IMR-90 (cell line): ENCODE results near the gene ZNF692. TPM values are rescaled to one million over a fixed set of nuclear protein-coding genes. Genes with fewer than 3 reads are reported as not detected.
A peak's percentile ranks its signal among the peaks of the same experiment; 100 is the strongest.

Experiments used
- ATAC-seq: fragments of 200-7000 bp; cut with Tn5 transposase; 2 replicates; pipeline ENCODE4 v1.9.1; 2020; ENCODE audit warnings: low read depth, mild to moderate bottlenecking, moderate library complexity
- Bru-seq: library from RNA; stranded (reverse); fragments of 400-500 nt; gene quantifications from one replicate; lab custom pipeline; 2021; lab: Mats Ljungman, UMichigan
- BruChase-seq, 2 experiments: library from RNA; stranded (reverse); fragments of 400-500 nt; gene quantifications; one replicate each; lab custom pipeline; 2021; lab: Mats Ljungman, UMichigan
- BruUV-seq: library from RNA; stranded (reverse); fragments of 400-500 nt; replicated peaks from 2 replicates; lab custom pipeline; 2021; lab: Mats Ljungman, UMichigan
- CTCF ChIA-PET: fragments of 300-600 bp; formaldehyde crosslinking; extraction: SDS; loops from one replicate; lab custom pipeline; 2021; ENCODE audit warnings: antibody characterized with exemption; lab: Yijun Ruan, JAX
- POLR2A ChIA-PET: fragments of 300-600 bp; sonication (Branson Sonifier 250); formaldehyde crosslinking; loops from one replicate; lab custom pipeline; 2022; ENCODE audit warnings: antibody characterized with exemption; ENCODE audit not compliant: unreplicated experiment; lab: Charles Lee
- DNase-seq: peaks from one replicate; pipeline ENCODE4 v3.0.0; 2013
- H2AFZ ChIP-seq: replicated peaks from 2 replicates; pipeline ENCODE3; 2013; ENCODE audit warnings: low read length, mild to moderate bottlenecking; ENCODE audit not compliant: poor library complexity
- H2AK5ac ChIP-seq: 2 replicates; pipeline ENCODE4 v1.6.1; 2013; ENCODE audit warnings: low read depth, low read length, inconsistent platforms
- H2AK9ac ChIP-seq: replicated peaks from 2 replicates; pipeline ENCODE3; 2013; ENCODE audit warnings: mild to moderate bottlenecking, low read depth, low read length, moderate library complexity; ENCODE audit not compliant: poor library complexity
- H2BK120ac ChIP-seq: 2 replicates; pipeline ENCODE4 v1.6.1; 2013; ENCODE audit warnings: low read depth, low read length, inconsistent platforms
- H2BK15ac ChIP-seq: 3 replicates; pipeline ENCODE4 v1.6.1; 2013; ENCODE audit warnings: low read depth, low read length, inconsistent platforms
- H2BK20ac ChIP-seq: 2 replicates; pipeline ENCODE4 v1.6.1; 2013; ENCODE audit warnings: low read depth, mild to moderate bottlenecking, inconsistent platforms, low read length, moderate library complexity
- H2BK5ac ChIP-seq: 2 replicates; pipeline ENCODE4 v1.6.1; 2013; ENCODE audit warnings: mild to moderate bottlenecking, low read depth, low read length, inconsistent platforms; ENCODE audit not compliant: poor library complexity, severe bottlenecking
- H3K14ac ChIP-seq: replicated peaks from 2 replicates; pipeline ENCODE4 v1.6.1; 2013; ENCODE audit warnings: low read depth, low read length, inconsistent platforms
- H3K18ac ChIP-seq: 2 replicates; pipeline ENCODE4 v1.6.1; 2013; ENCODE audit warnings: low read depth, low read length, control low read depth
- H3K23ac ChIP-seq: 2 replicates; pipeline ENCODE4 v1.6.1; 2013; ENCODE audit warnings: low read depth, low read length, inconsistent platforms
- H3K27ac ChIP-seq: 2 replicates; pipeline ENCODE4 v1.5.1; 2013; ENCODE audit warnings: mild to moderate bottlenecking, control low read depth, low read length; ENCODE audit not compliant: insufficient read depth
- H3K27me3 ChIP-seq: 2 replicates; pipeline ENCODE4 v1.6.1; 2013; ENCODE audit warnings: low read length; ENCODE audit not compliant: control insufficient read depth, insufficient read depth
- H3K36me3 ChIP-seq: 2 replicates; pipeline ENCODE4 v1.6.1; 2013; ENCODE audit warnings: low read length, mixed read lengths; ENCODE audit not compliant: control insufficient read depth, insufficient read depth
- H3K4ac ChIP-seq: 2 replicates; pipeline ENCODE4 v1.6.1; 2013; ENCODE audit warnings: low read depth, low read length, inconsistent platforms
- H3K4me1 ChIP-seq: 2 replicates; pipeline ENCODE4 v1.6.1; 2013; ENCODE audit warnings: low read length, mixed read lengths; ENCODE audit not compliant: control insufficient read depth, insufficient read depth
- H3K4me2 ChIP-seq: 2 replicates; pipeline ENCODE4 v1.6.1; 2013; ENCODE audit warnings: low read depth, mild to moderate bottlenecking, control low read depth, low read length, moderate library complexity
- H3K4me3 ChIP-seq: 2 replicates; pipeline ENCODE4 v1.5.1; 2013; ENCODE audit warnings: low read depth, mild to moderate bottlenecking, control low read depth, low read length, moderate library complexity; ENCODE audit not compliant: insufficient read depth
- H3K56ac ChIP-seq: 2 replicates; pipeline ENCODE4 v1.6.1; 2013; ENCODE audit warnings: low read length, inconsistent platforms; ENCODE audit not compliant: insufficient read depth; ENCODE audit errors: extremely low read depth
- H3K79me1 ChIP-seq, 2 experiments: 2 replicates each; pipeline ENCODE4 v1.6.1; 2013; ENCODE audit warnings: low read length in 2 of 2, inconsistent platforms in 1 of 2, low read depth in 1 of 2
- H3K9ac ChIP-seq: 2 replicates; pipeline ENCODE4 v1.6.1; 2013; ENCODE audit warnings: low read depth, low read length, control low read depth
- H3K9me1 ChIP-seq: 2 replicates; pipeline ENCODE4 v1.6.1; 2013; ENCODE audit warnings: low read length, inconsistent platforms; ENCODE audit not compliant: insufficient read depth
- H3K9me3 ChIP-seq: 2 replicates; pipeline ENCODE4 v1.6.1; 2013; ENCODE audit warnings: low read length; ENCODE audit not compliant: control insufficient read depth, insufficient read depth
- H4K20me1 ChIP-seq: 2 replicates; pipeline ENCODE4 v1.6.1; 2013; ENCODE audit warnings: low read length, inconsistent platforms; ENCODE audit not compliant: insufficient read depth
- H4K5ac ChIP-seq: 2 replicates; pipeline ENCODE4 v1.6.1; 2013; ENCODE audit warnings: mild to moderate bottlenecking, low read depth, low read length, control low read depth
- H4K8ac ChIP-seq, 2 experiments: 2 replicates each; pipeline ENCODE4 v1.6.1; 2013; ENCODE audit warnings: low read depth in 2 of 2, low read length in 2 of 2, control low read depth in 1 of 2, inconsistent platforms in 1 of 2
- H4K91ac ChIP-seq: 2 replicates; pipeline ENCODE4 v1.6.1; 2013; ENCODE audit warnings: low read depth, low read length, inconsistent platforms; ENCODE audit not compliant: insufficient read depth
- BHLHE40 ChIP-seq: fragments of 150-350 bp; IDR thresholded peaks from 2 replicates; pipeline ENCODE4 v1.6.1; 2016; ENCODE audit warnings: mild to moderate bottlenecking, low read depth, low read length
- MAFK ChIP-seq: IDR thresholded peaks from 2 replicates; pipeline ENCODE4 v1.6.1; 2012; ENCODE audit warnings: low read depth, low read length, improper control_type of control experiment
- MAZ ChIP-seq: IDR thresholded peaks from 2 replicates; pipeline ENCODE4 v1.6.1; 2012; ENCODE audit warnings: low read depth, mild to moderate bottlenecking, low read length, improper control_type of control experiment, moderate library complexity, borderline replicate concordance
- MXI1 ChIP-seq: IDR thresholded peaks from 2 replicates; pipeline ENCODE4 v1.6.1; 2012; ENCODE audit warnings: low read depth, mild to moderate bottlenecking, low read length, moderate library complexity, borderline replicate concordance
- RFX5 ChIP-seq: IDR thresholded peaks from 2 replicates; pipeline ENCODE4 v1.8.0; 2012; ENCODE audit warnings: low read depth, mild to moderate bottlenecking, low read length, moderate library complexity
- WGBS, 2 experiments: methylation state at CpG; one replicate each; pipeline versions ENCODE4 v1.1.5 to v1.1.7; 2013; ENCODE audit warnings: missing lambda C conversion rate in 2 of 2; ENCODE audit not compliant: insufficient read length in 1 of 2; ENCODE audit errors: extremely low coverage in 2 of 2; 5-methylcytosine and 5-hydroxymethylcytosine counted together
- dilution Hi-C: fragments of 300-500 bp; cut with HindIII; formaldehyde crosslinking; loops from one replicate; pipeline ENCODE4 v1.14.3; 2018; ENCODE audit warnings: low sequenced_read_pairs; ENCODE audit not compliant: unreplicated experiment
- in situ Hi-C: fragments of 300-500 bp; cut with MboI; formaldehyde crosslinking; loops from 3 replicates; pipeline ENCODE4 v1.14.3; 2019; ENCODE audit warnings: low sequenced_read_pairs, inconsistent platforms, mixed read lengths
- intact Hi-C: fragments of 100-400 bp; cut with micrococcal nuclease; formaldehyde crosslinking; loops from 2 replicates; pipeline ENCODE4 v1.10.0; 2022
- long read RNA-seq: library from polyadenylated mRNA; unstranded; transcript quantifications from one replicate; pipeline ENCODE4 v2.0.0, GENCODE V29; 2021; ENCODE audit not compliant: unreplicated experiment
- polyA plus RNA-seq, 3 experiments: library from polyadenylated mRNA; depleted of rRNA; stranded (reverse); fragments of >200 nt; gene quantifications; 2 replicates each; pipeline ENCODE4 v1.2.3, GENCODE V29; 2012; ENCODE audit warnings: low replicate concordance in 1 of 3
- total RNA-seq: library from RNA; depleted of rRNA; stranded (reverse); fragments of >200 nt; gene quantifications from 2 replicates; pipeline ENCODE4 v1.2.3, GENCODE V29; 2012; rRNA removed

The ZNF692 gene
- total RNA-seq (6.9 and 7.3 TPM in 2 replicates), polyA plus RNA-seq (2012; rRNA removed) (50.4 and 51.5 TPM in 2 replicates), Bru-seq, nascent RNA (percentile 71 among the genes with signal in this experiment), BruChase-seq, experiment 1, labeled RNA remaining after a 6-hour chase (percentile 73 among the genes with signal in this experiment), BruChase-seq, experiment 2, labeled RNA remaining after a 2-hour chase (percentile 79 among the genes with signal in this experiment)
- polyA plus RNA-seq (2012; cell fraction: cytosol; rRNA removed): 19.6 and 20.7 TPM in 2 replicates
- 340 and 590 TPM in 2 replicates for polyA plus RNA-seq (2012; cell fraction: nucleus; rRNA removed; ENCODE audit: low replicate concordance)
- long read RNA-seq, partial matches to known transcripts: 2 of 15 reads
- long read RNA-seq, other reads (novel, unspliced or antisense): 10 of 15 reads

- intact Hi-C loops: loop anchor here (1.0 kb wide), 1 partner anchor 18 kb away; no protein-coding TSS in a partner anchor
These were observed at the start of gene ZNF692 for GRCh38 chr1:248858891-248859889. TSS of gene ZNF692 (minus strand) at chr1:248859085. CDS start at chr1:248858309, 776 bp downstream.

More at GRCh38 chr1:248858891-248859889, at the start of gene ZNF692:
- Histone ChIP-seq H4K20me1 (no peaks in the 10 kb centered on the region), H3K14ac (peak within 1 kb of the TSS; percentile 99), H3K4me1 (peaks cover 18% of the 10 kb centered on the region), H3K18ac (peak within 1 kb of the TSS; percentile 44), H2AFZ (peak within 1 kb of the TSS; percentile 96), H3K4ac (peak within 1 kb of the TSS; percentile 94), H4K8ac (peak within 1 kb of the TSS; percentile 94 to 99), H2BK20ac (peak within 1 kb of the TSS; percentile 43), H3K56ac (peak within 1 kb of the TSS; percentile 55), H2BK15ac (peak within 1 kb of the TSS; percentile 36; the same call in 2 of the 3 replicates), H3K79me1 (peaks cover 12 to 25% of the 10 kb centered on the region in 2 experiments; a peak in 3 of 4 replicates), H3K9ac (peak within 1 kb of the TSS; percentile 92), H2AK9ac (peak within 1 kb of the TSS; percentile 99), H3K9me3 (no peaks in the 10 kb centered on the region), H3K9me1 (peaks cover 18% of the 10 kb centered on the region; the same call in 1 of the 2 replicates), H3K27me3 (no peaks in the 10 kb centered on the region), H3K4me2 (peak within 1 kb of the TSS; percentile 99), H3K27ac (peak within 1 kb of the TSS; percentile 78), H2BK5ac (peak within 1 kb of the TSS; percentile 75), H4K91ac (peak within 1 kb of the TSS; percentile 89), H2AK5ac (peak within 1 kb of the TSS; percentile 95), H3K23ac (peak within 1 kb of the TSS; percentile 96), H2BK120ac (peak within 1 kb of the TSS; percentile 60; the same call in 1 of the 2 replicates), H3K36me3 (peaks cover 10% of the 10 kb centered on the region; the same call in 1 of the 2 replicates), H4K5ac (peak within 1 kb of the TSS; percentile 79), H3K4me3 (peak within 1 kb of the TSS; percentile 66)
- DNase-seq: peak; percentile 96
- peak; percentile 86 for ATAC-seq
- CTCF ChIA-PET: interaction anchor here (0.6 to 1.5 kb wide), 3 partner anchors 17 to 48 kb away, joined by 3 to 4 read pairs (median 3); partner anchors contain the start of gene ZNF672
- no TSS peak for BruUV-seq
- TF ChIP-seq MXI1: peak; percentile 44; the same call in 1 of the 2 replicates
- TF ChIP-seq MAZ: peak; percentile 97
- TF ChIP-seq RFX5: peak; percentile 31; the same call in 1 of the 2 replicates
- TF ChIP-seq BHLHE40: no peak
- TF ChIP-seq MAFK: no peak
- WGBS, 2 experiments: 1% methylated on average over 25 of the region's 62 CpGs; no CpG with 5 or more reads in 1 of the 2 experiments
- POLR2A ChIA-PET: interaction anchor here (0.9 kb wide), 1 partner anchor 20 kb away, joined by 4 read pairs; no protein-coding TSS in a partner anchor
- in situ Hi-C loops (no loop called here), dilution Hi-C loops (no loop called here)
